GM06990 (cell line): Measurements from ENCODE around the gene GUK1.

ENCODE experiments used
- DNase-seq: peaks from one replicate; pipeline ENCODE4 v3.0.0-alpha.2; 2011; ENCODE audit not compliant: insufficient read length; ENCODE audit errors: extremely low read depth
- H3K27me3 ChIP-seq: replicated peaks from 2 replicates; pipeline ENCODE4 v1.6.0; 2011; ENCODE audit warnings: low read length; ENCODE audit not compliant: control insufficient read depth, insufficient read depth
- H3K36me3 ChIP-seq: 2 replicates; pipeline ENCODE4 v1.5.1; 2011; ENCODE audit warnings: low read length; ENCODE audit not compliant: control insufficient read depth, insufficient read depth
- H3K4me3 ChIP-seq: replicated peaks from 2 replicates; pipeline ENCODE4 v1.5.1; 2011; ENCODE audit warnings: low read depth, mild to moderate bottlenecking, control low read depth, low read length
- TF ChIP-seq, protein P1 (sequence below): IDR thresholded peaks from 2 replicates; pipeline ENCODE4 v1.5.1; 2011; ENCODE audit warnings: low read length, control low read depth, mild to moderate bottlenecking, inconsistent platforms; ENCODE audit not compliant: insufficient read depth, poor library complexity, severe bottlenecking

GUK1 gene

DNA sequence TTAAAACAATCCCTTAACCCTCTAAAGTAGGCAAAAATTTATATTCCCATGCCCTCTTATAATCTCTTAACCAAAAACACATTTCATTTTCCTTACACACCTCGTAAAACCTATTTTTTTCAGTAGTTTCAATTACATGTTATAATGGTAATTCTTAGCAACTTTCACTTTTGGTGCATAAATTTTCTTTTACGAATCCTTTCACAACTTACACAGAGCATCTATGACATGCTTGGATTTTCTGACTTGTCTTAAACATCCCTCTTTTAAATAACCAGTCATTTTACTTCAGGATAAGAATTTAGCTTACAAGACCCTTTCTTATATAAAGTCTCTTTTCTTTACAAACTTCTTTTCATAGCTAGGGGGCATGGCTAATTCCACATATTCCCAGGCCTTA, 22.0 kb upstream of the GUK1 start:
- Histone ChIP-seq H3K4me3 (no peak overlapping the region), H3K27me3 (no peaks in the 10 kb centered on the region), H3K36me3 (no peaks in the 10 kb centered on the region)
- DNase-seq = no peak
- TF ChIP-seq, protein P1, sequence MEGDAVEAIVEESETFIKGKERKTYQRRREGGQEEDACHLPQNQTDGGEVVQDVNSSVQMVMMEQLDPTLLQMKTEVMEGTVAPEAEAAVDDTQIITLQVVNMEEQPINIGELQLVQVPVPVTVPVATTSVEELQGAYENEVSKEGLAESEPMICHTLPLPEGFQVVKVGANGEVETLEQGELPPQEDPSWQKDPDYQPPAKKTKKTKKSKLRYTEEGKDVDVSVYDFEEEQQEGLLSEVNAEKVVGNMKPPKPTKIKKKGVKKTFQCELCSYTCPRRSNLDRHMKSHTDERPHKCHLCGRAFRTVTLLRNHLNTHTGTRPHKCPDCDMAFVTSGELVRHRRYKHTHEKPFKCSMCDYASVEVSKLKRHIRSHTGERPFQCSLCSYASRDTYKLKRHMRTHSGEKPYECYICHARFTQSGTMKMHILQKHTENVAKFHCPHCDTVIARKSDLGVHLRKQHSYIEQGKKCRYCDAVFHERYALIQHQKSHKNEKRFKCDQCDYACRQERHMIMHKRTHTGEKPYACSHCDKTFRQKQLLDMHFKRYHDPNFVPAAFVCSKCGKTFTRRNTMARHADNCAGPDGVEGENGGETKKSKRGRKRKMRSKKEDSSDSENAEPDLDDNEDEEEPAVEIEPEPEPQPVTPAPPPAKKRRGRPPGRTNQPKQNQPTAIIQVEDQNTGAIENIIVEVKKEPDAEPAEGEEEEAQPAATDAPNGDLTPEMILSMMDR = no peak

DNA sequence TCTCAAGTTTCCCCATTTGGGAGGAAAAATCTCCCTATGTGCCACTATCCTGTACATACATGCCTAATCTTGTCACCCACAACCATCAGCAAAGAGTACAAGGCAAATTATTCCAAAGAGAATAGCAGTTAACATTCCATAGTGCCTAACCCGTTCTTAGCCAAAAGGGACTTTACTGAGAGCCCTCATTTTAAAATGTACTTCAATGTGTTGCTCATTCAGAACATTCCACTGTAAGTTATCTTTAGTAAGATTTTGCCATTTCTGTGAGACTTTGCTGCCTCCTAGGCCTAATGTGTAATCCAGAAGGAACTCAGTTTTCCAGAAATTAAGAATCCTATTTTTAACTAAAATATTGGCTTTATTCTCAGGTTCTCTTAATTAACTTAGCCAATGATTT, 19.7 kb upstream of the GUK1 start:
- TF ChIP-seq, protein P1 = no peak
- Histone ChIP-seq H3K4me3 (no peak overlapping the region), H3K27me3 (no peaks in the 10 kb centered on the region), H3K36me3 (no peaks in the 10 kb centered on the region)
- DNase-seq = no peak

DNA sequence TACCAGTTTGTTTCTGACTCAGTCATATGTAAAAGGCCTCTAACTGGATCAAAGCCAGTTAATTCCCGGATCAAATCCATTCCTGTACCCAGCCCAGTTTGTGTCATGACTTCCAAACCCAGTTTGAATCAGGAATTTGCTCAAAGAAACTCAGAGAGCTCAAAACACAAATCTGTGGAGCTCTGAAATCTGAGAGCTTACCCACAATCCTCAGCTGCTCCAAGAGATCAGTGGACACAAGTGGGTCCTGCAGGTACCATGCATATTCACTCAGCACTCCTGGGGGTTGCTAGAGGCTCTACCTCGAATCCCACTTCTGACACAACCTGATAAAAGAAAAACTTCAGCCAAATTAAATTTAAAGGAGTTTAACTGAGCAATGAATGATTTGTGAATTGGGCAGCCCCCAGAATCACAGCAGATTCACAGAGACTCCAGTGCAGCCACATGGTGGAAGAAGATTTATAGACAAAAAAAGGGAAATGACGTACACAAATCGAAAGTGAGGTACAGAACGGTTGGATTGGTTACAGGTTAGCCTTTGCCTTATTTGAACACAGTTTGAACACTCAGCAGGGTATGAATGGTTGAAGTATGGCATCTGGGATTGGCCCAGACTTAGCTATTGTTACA, 19.1 kb upstream of the GUK1 start:
- no peak for DNase-seq
- Histone ChIP-seq H3K27me3 (no peaks in the 10 kb centered on the region), H3K4me3 (no peak overlapping the region), H3K36me3 (no peaks in the 10 kb centered on the region)
- TF ChIP-seq, protein P1 = no peak

DNA sequence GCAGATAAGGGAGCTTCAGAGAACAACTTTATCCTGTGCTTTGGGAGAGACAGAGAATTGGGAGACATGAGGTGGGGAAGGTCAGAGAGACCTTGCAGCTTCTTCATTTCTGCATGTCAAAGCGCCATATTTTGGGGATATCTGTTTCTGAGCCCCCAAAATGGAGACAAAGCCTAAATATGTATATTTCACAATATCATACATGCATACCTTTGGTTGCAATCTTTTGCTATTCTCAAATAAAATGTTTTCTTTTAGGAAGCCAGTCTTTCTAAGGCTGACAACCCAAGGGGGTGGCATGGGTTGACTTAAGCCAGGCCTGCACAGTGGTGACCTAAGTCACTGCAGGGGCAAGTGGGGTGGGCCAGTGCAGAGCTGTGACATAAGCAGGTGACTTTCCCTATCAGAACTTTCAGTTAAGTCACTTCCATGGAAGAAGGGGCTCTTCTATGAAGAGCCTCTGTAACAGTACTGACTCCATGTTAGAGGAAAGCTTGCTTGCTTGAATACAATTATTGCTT, 17.1 kb upstream of the GUK1 start:
- TF ChIP-seq, protein P1 = no peak
- Histone ChIP-seq H3K36me3 (no peaks in the 10 kb centered on the region), H3K4me3 (no peak overlapping the region), H3K27me3 (no peaks in the 10 kb centered on the region)
- DNase-seq = no peak

DNA sequence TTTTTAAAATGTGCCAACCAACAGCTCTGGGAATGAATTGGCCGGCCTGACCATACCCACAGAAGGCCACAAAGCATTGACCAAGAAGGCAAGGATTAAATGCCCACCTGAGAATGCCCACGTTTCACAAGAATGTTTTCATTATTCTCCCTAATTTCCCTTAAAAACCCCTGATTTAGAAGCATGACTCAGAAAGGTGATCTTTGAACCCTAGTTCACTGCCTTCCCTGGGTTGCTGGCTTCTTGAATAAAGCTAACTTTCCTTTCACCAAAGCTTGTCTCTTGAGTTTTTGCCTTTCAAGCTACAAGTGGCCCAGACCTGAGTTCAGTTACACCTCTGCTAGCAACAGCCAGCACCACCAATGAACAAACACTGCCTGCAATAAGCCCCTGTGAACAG, 16.6 kb upstream of the GUK1 start:
- H3K4me3 ChIP-seq = no peak overlapping the region
- TF ChIP-seq, protein P1 = no peak
- H3K36me3 ChIP-seq = no peaks in the 10 kb centered on the region
- no peaks in the 10 kb centered on the region for H3K27me3 ChIP-seq
- DNase-seq = no peak

DNA sequence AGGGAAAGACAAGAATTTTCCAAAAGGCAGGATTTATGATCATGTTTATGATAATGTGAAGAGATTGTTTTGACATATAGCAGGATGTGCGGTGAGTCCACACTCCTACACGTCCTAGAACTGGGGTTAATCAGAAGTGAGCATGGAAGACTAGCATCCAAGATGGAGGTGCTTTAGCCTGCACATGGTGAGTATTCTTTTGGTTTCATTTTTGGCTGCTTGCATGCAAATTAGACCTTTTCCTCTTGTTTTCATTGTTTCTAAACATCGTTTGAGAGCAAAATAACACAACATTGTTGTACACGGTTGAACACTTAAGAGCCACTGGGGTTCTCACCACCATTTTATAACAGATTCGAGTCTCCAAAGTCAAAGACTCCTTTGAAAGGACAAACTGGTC, 14.9 kb upstream of the GUK1 start:
- no peak for DNase-seq
- no peaks in the 10 kb centered on the region for H3K36me3 ChIP-seq
- TF ChIP-seq, protein P1 = no peak
- no peak overlapping the region for H3K4me3 ChIP-seq
- no peaks in the 10 kb centered on the region for H3K27me3 ChIP-seq
